GM21381 (cell line): ENCODE data around the gene PDGFD.
"Not testable (repeated sequence)": the region's sequence is repeated elsewhere in the genome, so short reads cannot be mapped to it uniquely, and the experiment has no call there.

Experiments
- ATAC-seq: cut with Tn5 transposase; IDR thresholded peaks from one replicate; pipeline ENCODE4 v1.9.1; 2021; ENCODE audit warnings: mild to moderate bottlenecking, moderate library complexity; ENCODE audit not compliant: unreplicated experiment

PDGFD gene

GRCh38 chr11:104058680-104059079, 105.3 kb downstream of the PDGFD start:
- ATAC-seq, result no peak

- ATAC-seq, result no peak
Observed at GRCh38 chr11:104057908-104058307, 106.0 kb downstream of the PDGFD start.

DNA sequence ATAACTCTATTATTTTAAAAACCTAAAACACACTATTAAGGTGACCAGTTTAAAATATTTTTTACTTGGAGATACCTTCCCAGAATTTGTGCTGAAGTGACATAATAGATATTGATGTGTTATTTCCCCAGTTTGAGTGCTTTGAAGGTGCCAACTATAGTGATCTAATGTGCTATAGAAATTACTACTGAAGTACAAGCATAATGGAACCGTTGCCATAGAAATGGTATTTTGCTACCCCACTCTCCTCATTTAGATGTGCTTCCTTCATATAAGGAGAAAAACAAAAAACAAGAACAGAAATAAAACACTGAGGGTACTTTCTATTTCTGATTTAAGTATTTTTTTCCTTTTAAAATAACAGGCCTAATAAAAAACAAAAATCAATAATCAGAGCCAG, 108.4 kb downstream of the PDGFD start:
- no peak for ATAC-seq

DNA sequence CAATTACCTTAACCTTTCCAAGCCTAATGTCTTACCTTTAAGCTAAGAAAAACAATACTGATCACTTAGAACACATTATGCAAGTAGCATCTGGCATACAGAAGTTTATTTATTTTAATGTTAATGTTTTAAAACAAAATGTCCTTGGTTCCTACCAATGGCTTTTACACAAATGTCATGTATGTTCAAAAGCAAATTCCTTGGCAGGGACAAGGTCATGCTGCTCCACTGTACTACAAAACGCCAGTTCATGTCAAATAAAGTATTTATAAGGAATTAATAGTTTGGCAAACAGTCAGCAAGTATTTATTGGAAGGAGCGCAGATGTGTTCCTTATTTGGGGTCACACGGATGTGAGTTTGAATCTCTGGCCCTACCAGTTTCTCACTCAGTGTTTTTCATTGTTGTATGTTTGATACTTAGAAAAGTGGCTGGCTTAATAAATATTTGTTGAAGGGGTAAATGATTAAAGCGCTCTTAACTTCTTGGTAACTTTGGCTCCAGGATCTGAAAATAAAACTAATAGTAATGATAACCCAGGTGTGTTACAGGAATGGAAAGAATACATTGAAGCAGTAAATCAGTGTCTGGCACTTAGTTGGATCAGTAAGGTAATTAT, 108.9 kb downstream of the PDGFD start:
- ATAC-seq, result no peak

- no peak for ATAC-seq
Observed at GRCh38 chr11:104053743-104054478, 110.0 kb downstream of the PDGFD start.

DNA sequence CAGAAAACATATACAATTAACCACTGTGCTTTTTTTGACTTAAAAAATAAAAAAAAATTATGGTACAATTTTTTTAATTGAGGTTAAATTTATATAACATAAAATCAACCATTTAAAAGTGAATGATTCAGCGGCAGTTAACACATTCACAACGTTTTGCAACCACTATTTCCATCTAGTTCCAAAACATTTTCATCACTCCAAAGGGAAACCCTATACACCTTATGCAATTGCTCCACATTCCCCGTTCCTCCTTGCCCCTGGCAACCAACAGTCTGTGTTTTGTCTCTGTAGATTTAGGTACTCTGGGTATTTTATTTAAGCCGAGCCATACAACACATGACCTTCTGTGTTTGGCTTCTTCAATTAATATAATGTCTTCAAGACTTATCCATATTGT, 112.2 kb downstream of the PDGFD start:
- ATAC-seq, result no peak

DNA sequence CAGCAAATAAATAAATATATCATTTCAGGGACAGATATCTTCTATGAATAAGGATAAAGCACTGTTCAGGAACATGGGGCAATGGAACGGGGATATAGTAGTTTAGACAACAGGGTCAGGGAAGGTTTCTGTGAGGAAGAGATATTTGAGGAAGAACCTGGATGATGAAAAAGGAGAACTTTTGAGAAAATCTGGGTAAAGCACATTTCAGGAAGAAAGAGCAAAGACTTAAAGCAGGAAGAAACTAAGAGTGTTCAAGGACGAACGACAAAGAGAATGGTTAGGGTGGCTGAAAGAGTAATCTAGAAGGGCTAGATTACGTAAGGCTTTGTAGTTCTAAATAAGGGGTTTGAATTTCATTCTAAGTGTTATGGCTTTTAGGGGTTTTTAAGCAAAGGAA, 114.8 kb downstream of the PDGFD start:
- ATAC-seq, result no peak

DNA sequence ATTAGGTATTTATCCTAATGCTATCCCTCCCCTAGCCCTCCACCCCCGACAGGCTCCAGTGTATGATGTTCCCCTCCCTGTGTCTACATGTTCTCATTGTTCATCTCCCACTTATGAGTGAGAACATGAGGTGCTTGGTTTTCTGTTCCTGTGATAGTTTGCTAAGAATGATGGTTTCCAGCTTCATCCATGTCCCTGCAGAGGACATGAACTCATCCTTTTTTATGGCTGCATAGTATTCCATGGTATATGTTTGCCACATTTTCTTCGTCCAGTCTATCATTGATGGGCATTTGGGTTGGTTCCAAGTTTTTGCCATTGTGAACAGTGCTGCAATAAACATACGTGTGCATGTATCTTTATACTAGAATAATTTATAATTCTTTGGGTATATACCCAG, 117.1 kb downstream of the PDGFD start:
- ATAC-seq, result not testable (repeated sequence)

GRCh38 chr11:104046331-104046730, 117.6 kb downstream of the PDGFD start:
- ATAC-seq, result no peak

- ATAC-seq, result no peak
Observed at GRCh38 chr11:104043678-104044239, 120.2 kb downstream of the PDGFD start.

DNA sequence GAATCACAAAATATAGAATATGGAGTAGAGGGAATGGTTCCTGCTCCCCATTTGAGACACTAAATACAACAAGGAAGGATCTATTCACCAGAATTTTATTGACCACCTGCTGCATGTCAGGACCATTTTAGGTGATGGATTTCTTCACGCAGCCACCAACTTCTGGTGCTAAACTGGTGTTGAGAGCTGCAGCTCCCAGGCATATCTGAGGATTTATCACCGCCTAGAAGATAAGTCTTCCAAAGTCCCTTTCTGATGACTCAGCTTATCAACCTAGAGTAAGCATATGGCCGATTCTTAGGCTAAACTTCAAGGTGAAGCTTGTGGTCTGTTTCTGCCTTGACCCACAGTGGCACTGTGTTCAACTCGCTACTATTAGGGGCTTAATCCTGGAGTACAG, 120.8 kb downstream of the PDGFD start:
- ATAC-seq, result no peak

- ATAC-seq, result no peak
Observed at GRCh38 chr11:104041792-104042191, 122.2 kb downstream of the PDGFD start.

DNA sequence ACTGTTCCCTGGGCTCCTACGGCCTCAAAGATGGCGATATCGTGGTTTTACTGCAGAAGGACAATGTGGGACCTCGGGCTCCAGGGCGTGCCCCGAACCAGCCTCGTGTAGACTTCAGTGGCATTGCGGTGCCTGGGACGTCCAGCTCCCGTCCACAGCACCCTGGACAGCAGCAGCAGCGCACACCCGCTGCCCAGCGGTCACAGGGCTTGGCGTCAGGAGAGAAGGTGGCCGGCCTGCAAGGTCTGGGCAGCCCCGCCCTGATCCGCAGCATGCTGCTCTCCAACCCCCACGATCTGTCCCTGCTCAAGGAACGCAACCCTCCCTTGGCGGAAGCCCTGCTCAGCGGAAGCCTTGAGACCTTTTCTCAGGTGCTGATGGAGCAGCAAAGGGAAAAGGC, 127.0 kb downstream of the PDGFD start:
- ATAC-seq, result no peak

- no peak for ATAC-seq
Observed at GRCh38 chr11:104036588-104036987, 127.4 kb downstream of the PDGFD start, which contains the start of gene DDI1. TSS of gene DDI1 (plus strand) at chr11:104036640. CDS start at chr11:104036823, 183 bp downstream.

DNA sequence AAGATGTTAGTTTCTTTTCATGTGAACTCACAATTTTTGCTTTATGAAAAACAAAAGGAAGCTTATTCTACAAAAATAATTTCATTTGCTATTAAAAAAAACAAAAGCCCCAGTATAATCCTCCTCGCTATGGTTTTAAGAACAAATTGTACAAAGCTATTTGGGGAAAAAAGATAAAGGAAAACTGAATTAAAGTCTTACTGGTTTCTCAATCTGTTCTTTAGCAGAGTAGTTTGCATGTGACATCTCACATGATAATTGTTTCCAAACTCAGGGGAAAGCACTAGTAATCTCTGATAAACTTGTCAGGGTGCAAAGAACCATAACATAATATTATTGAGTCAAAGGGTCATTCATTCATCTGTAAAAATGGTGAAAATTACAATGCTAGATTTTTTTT, 130.4 kb downstream of the PDGFD start:
- ATAC-seq, result no peak

- ATAC-seq, result no peak
Observed at GRCh38 chr11:104033134-104033533, 130.8 kb downstream of the PDGFD start.

DNA sequence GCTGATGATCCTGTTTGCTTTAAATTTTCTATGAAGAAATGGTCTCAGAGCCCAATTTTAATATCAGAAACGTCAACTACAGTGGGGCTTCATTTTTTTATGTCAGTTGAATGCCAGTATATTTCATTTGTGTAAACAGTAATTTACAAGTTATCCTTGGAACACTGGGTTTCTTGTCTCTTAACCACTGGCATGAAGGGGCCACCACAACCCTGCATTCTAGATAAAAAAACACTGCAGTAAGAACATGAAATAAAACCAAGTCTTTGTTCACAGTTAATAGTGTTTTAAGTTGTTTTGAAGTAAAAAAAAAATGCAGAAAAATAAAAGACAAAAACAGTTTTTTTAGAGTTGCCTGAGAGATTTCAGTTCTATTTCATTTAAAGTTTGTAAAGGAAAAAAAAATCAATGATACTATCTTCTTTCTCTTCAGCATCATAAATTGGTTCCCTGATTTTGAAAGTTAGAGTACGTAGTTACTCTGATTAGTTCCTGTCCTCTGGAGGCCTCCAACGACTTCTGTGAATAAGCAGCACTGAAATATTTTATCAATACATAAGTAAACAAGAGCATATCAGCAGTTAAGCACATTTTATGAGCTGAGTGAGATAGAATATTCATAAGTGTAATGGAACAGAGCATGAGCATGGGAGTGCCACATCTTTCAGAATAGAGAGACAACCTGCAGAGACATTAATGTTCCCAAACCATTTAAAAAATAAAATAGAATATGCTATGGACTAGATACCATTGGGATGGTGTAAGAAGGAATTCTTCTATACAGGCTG, 135.3 kb downstream of the PDGFD start:
- no peak for ATAC-seq

GRCh38 chr11:104024572-104024971, 139.4 kb downstream of the PDGFD start:
- ATAC-seq, result no peak

DNA sequence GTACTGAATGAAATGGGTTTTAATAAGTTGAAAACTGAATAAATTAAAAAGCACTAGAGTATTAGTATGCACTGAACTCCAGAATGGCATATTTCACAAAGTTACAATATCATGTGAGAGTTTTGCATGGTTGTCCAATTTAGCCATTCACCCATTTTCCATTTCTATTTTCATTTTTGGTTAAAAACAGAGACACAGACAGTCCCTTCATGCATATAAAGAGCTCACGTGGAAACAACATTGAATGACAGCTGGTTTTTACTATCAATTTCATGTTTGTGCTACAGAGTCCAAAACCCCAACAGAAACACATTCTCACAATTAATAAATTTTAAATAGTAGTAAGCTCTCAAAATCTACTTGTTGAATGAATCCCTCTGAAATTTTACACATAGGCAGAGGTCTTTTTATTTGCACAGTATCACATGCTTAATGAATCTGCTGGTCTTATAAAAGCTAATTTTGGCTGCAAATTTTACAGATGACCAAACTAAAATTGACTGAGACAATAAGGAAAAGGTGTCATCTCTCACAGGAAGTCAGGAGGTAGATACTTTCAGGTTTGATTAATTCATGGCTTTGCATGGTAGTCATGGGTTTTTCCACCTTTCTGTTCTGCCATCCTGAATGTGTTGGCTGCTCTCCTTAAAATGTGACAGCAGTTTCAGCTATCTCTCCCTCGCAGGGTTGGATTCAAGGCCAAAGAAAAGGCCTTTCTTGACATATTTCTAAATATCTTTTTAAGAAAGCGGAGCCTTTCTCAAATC, 148.1 kb downstream of the PDGFD start:
- peak; percentile 85 for ATAC-seq

DNA sequence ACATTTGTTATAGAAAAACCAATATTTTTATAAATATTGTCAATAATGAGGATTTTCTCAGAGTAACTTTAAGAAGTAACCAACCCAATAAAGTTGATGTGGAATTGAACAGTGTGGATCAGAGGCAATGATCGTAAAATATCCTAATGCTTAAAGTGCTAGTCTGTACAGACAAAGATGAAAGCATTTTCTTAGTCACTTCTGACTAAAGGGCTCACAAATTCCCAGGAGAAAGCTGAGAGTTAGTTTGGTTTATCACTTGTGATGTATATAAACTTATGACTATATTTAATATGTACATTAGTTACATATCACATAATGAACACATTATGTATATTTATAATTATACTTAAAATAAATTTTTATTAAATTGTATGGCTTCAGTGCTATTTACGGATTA, 152.9 kb downstream of the PDGFD start:
- no peak for ATAC-seq

GRCh38 chr11:104009744-104010143, 154.2 kb downstream of the PDGFD start:
- no peak for ATAC-seq
